B cell (primary cell): Measurements from ENCODE around the gene ZFR.

Experiments
- EZH2 ChIP-seq: IDR thresholded peaks from 2 replicates; pipeline ENCODE4 v1.6.1; 2012; ENCODE audit warnings: borderline replicate concordance, low read depth, mild to moderate bottlenecking, moderate library complexity, low read length; ENCODE audit not compliant: insufficient read depth, poor library complexity, severe bottlenecking
- TF ChIP-seq, protein P1 (sequence below): fragments of 200-600 bp; IDR thresholded peaks from one replicate; pipeline ENCODE4 v1.8.0; 2022; ENCODE audit warnings: antibody characterized with exemption, mild to moderate bottlenecking

DNA sequence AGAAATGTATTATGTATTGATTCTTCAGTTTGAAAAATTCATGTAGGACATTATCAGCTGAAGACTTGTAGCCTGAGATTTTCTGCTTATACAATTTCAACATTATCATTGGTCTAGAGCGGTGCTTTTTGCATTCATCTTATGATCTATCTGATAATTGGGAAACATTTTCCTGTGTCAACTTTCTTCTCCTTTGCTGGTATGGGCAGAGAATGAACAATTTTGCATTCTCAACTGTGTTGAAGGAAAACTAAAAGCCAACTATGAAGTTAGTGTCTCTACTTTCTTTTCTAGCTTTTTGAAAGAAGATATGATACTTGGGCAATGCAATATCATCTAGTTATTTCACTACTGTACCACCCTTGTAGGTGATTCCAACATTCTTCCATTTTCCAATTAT, 10.3 kb downstream of the ZFR start:
- TF ChIP-seq, protein P1, sequence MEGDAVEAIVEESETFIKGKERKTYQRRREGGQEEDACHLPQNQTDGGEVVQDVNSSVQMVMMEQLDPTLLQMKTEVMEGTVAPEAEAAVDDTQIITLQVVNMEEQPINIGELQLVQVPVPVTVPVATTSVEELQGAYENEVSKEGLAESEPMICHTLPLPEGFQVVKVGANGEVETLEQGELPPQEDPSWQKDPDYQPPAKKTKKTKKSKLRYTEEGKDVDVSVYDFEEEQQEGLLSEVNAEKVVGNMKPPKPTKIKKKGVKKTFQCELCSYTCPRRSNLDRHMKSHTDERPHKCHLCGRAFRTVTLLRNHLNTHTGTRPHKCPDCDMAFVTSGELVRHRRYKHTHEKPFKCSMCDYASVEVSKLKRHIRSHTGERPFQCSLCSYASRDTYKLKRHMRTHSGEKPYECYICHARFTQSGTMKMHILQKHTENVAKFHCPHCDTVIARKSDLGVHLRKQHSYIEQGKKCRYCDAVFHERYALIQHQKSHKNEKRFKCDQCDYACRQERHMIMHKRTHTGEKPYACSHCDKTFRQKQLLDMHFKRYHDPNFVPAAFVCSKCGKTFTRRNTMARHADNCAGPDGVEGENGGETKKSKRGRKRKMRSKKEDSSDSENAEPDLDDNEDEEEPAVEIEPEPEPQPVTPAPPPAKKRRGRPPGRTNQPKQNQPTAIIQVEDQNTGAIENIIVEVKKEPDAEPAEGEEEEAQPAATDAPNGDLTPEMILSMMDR = no peak
- no peak for TF ChIP-seq EZH2
